SK-N-SH (cell line): Measurements from ENCODE around the gene TXNRD1. TPM values are rescaled to one million over a fixed set of nuclear protein-coding genes. Genes with fewer than 3 reads are reported as not detected.

Source experiments
- CTCF ChIA-PET: fragments of 300-600, 350-600 bp; formaldehyde crosslinking; extraction: SDS; loops from one replicate; lab custom pipeline; 2021; lab: Yijun Ruan, JAX
- POLR2A ChIA-PET: fragments of 350-600 bp; sonication (Branson Sonifier 250); formaldehyde crosslinking; extraction: SDS; loops from one replicate; lab custom pipeline; 2020; ENCODE audit warnings: antibody characterized with exemption, inconsistent platforms; lab: Yijun Ruan, JAX
- DNase-seq: peaks from one replicate; pipeline ENCODE4 v3.0.0; 2012
- H2AFZ ChIP-seq: fragments of 200-600 bp; sonication (generic); 2 replicates; pipeline ENCODE4 v1.8.1; 2016; ENCODE audit warnings: antibody characterized with exemption, mild to moderate bottlenecking, low read depth
- H3F3A ChIP-seq: fragments of 200-600 bp; sonication (generic); replicated peaks from 2 replicates; pipeline ENCODE3; 2016; ENCODE audit warnings: antibody characterized with exemption, mild to moderate bottlenecking; ENCODE audit not compliant: insufficient read depth
- H3K27ac ChIP-seq, 2 experiments: fragments of 200-500 bp in 1 of 2; fragments of 200-600 bp in 1 of 2; sonication (Bioruptor generic) in 1 of 2; sonication (generic), shearing (Covaris generic) in 1 of 2; 2 replicates each; pipeline versions ENCODE4 v1.5.1 to v1.6.1; 2014 to 2016; ENCODE audit warnings: low read depth in 2 of 2, inconsistent platforms in 1 of 2, low read length in 1 of 2, mild to moderate bottlenecking in 1 of 2, mixed read lengths in 1 of 2
- H3K27me3 ChIP-seq: fragments of 200-600 bp; sonication (generic), shearing (Covaris generic); 2 replicates; pipeline ENCODE4 v1.6.1; 2016; ENCODE audit warnings: mixed run types; ENCODE audit not compliant: insufficient read depth
- H3K36me3 ChIP-seq, 2 experiments: fragments of 200-500 bp in 1 of 2; fragments of 200-600 bp in 1 of 2; sonication (Bioruptor generic) in 1 of 2; sonication (generic) in 1 of 2; replicated peaks in 1 of 2; 2 replicates each; pipeline versions ENCODE3 to v1.5.1; 2014 to 2016; ENCODE audit warnings: low read length in 1 of 2, mild to moderate bottlenecking in 1 of 2; ENCODE audit not compliant: insufficient read depth in 2 of 2, control insufficient read depth in 1 of 2
- H3K4me1 ChIP-seq, 2 experiments: fragments of 200-500 bp in 1 of 2; fragments of 200-600 bp in 1 of 2; sonication (Bioruptor generic) in 1 of 2; sonication (generic), shearing (Covaris generic) in 1 of 2; 2 replicates each; pipeline versions ENCODE4 v1.5.1 to v1.6.1; 2014 to 2016; ENCODE audit warnings: low read depth in 1 of 2, low read length in 1 of 2, mixed run types in 1 of 2; ENCODE audit not compliant: insufficient read depth in 2 of 2, control insufficient read depth in 1 of 2
- H3K4me2 ChIP-seq: fragments of 200-600 bp; sonication (generic), shearing (Covaris generic); 2 replicates; pipeline ENCODE4 v1.6.1; 2017; ENCODE audit warnings: mixed run types
- H3K4me3 ChIP-seq, 2 experiments: fragments of 200-500 bp in 1 of 2; fragments of 200-600 bp in 1 of 2; sonication (Bioruptor generic) in 1 of 2; sonication (generic), shearing (Covaris generic) in 1 of 2; 2 replicates each; pipeline versions ENCODE4 v1.5.1 to v1.8.1; 2014 to 2016; ENCODE audit warnings: low read depth in 2 of 2, inconsistent platforms in 1 of 2, low read length in 1 of 2, mild to moderate bottlenecking in 1 of 2, mixed read lengths in 1 of 2, moderate library complexity in 1 of 2
- H3K79me2 ChIP-seq: fragments of 200-600 bp; sonication (generic); 2 replicates; pipeline ENCODE4 v1.8.1; 2017; ENCODE audit warnings: mild to moderate bottlenecking; ENCODE audit not compliant: insufficient read depth
- H3K9ac ChIP-seq: fragments of 200-600 bp; sonication (generic); 2 replicates; pipeline ENCODE4 v1.6.1; 2017; ENCODE audit warnings: mixed run types
- H3K9me2 ChIP-seq: fragments of 200-600 bp; sonication (generic); 2 replicates; pipeline ENCODE4 v1.6.1; 2017; ENCODE audit warnings: mixed run types
- H3K9me3 ChIP-seq: fragments of 200-600 bp; sonication (generic); 2 replicates; pipeline ENCODE4 v1.6.1; 2017; ENCODE audit warnings: mixed run types, mild to moderate bottlenecking, moderate library complexity
- H4K20me1 ChIP-seq: fragments of 200-600 bp; sonication (generic); 2 replicates; pipeline ENCODE4 v1.6.1; 2017; ENCODE audit warnings: mild to moderate bottlenecking, mixed run types; ENCODE audit not compliant: insufficient read depth
- CHD2 ChIP-seq: fragments of 150-350 bp; IDR thresholded peaks from 2 replicates; pipeline ENCODE4 v1.6.1; 2018; ENCODE audit warnings: low read length; ENCODE audit not compliant: partially characterized antibody
- CTCF ChIP-seq: fragments of 200-600 bp; sonication (generic); IDR thresholded peaks from 2 replicates; pipeline ENCODE4 v1.6.1; 2017; ENCODE audit warnings: antibody characterized with exemption, mild to moderate bottlenecking, moderate library complexity
- FOSL2 ChIP-seq: IDR thresholded peaks from 2 replicates; pipeline ENCODE4 v1.4.0; 2012; ENCODE audit warnings: low read depth, mild to moderate bottlenecking, moderate library complexity, borderline replicate concordance
- NFIC ChIP-seq: IDR thresholded peaks from 2 replicates; pipeline ENCODE4 v1.4.0; 2012; ENCODE audit warnings: borderline replicate concordance
- NRF1 ChIP-seq: IDR thresholded peaks from 2 replicates; pipeline ENCODE4 v1.6.1; 2012; ENCODE audit warnings: low read depth, mild to moderate bottlenecking, low read length
- POLR2AphosphoS5 ChIP-seq: IDR thresholded peaks from 2 replicates; pipeline ENCODE4 v1.6.1; 2012; ENCODE audit warnings: low read depth, low read length
- RAD21 ChIP-seq: IDR thresholded peaks from 2 replicates; pipeline ENCODE4 v1.6.1; 2012; ENCODE audit warnings: mild to moderate bottlenecking, low read length
- RXRA ChIP-seq: IDR thresholded peaks from 2 replicates; pipeline ENCODE4 v1.4.0; 2012; ENCODE audit warnings: low read depth, mild to moderate bottlenecking, borderline replicate concordance
- SIN3A ChIP-seq: IDR thresholded peaks from 2 replicates; pipeline ENCODE4 v1.6.1; 2012; ENCODE audit warnings: low read depth, mild to moderate bottlenecking, low read length, moderate library complexity, borderline replicate concordance
- SMC3 ChIP-seq: IDR thresholded peaks from 2 replicates; pipeline ENCODE4 v1.6.1; 2012; ENCODE audit warnings: low read depth, low read length, improper control_type of control experiment
- WGBS: methylation state at CpG from one replicate; pipeline ENCODE4 v1.1.6; 2017; ENCODE audit warnings: low lambda C conversion rate; 5-methylcytosine and 5-hydroxymethylcytosine counted together
- polyA plus RNA-seq, 3 experiments: library from polyadenylated mRNA; depleted of rRNA; stranded (reverse); fragments of >200 nt; gene quantifications; 2 replicates each; pipeline ENCODE4 v1.2.3, GENCODE V29; 2012

Gene TXNRD1
- polyA plus RNA-seq, 1 of the 3 experiments (the other 2 are of a cell fraction), result 143 TPM

GRCh38 chr12:104223712-104224111 lies 8.1 kb downstream of the TXNRD1 start:
- ChIA-PET POLR2A (no interaction called here), CTCF (interaction anchor here (1.5 kb wide), 1 partner anchor 158 kb away, joined by 3 read pairs; no protein-coding TSS in a partner anchor)
- Histone ChIP-seq H3F3A (peaks cover 24% of the 10 kb centered on the region), H3K27me3 (no peaks in the 10 kb centered on the region), H3K9me2 (no peaks in the 10 kb centered on the region), H3K36me3 (no peaks in the 10 kb centered on the region), H2AFZ (no peak overlapping the region), H3K4me2 (no peak overlapping the region), H3K27ac (no peak overlapping the region), H3K79me2 (no peaks in the 10 kb centered on the region), H3K4me1 (peaks cover 5 to 16% of the 10 kb centered on the region in 2 experiments; a peak in 3 of 4 replicates), H4K20me1 (no peaks in the 10 kb centered on the region), H3K9me3 (no peaks in the 10 kb centered on the region), H3K9ac (no peak overlapping the region), H3K4me3 (no peak overlapping the region)
- 88% methylated on average over 2 of the region's 2 CpGs for WGBS
- DNase-seq, result no peak
- TF ChIP-seq POLR2AphosphoS5 (no peak), FOSL2 (no peak), SMC3 (no peak), RAD21 (no peak), SIN3A (no peak)

- no peak overlapping the region for H3K9ac ChIP-seq
- H2AFZ ChIP-seq, result no peak overlapping the region
- no peaks in the 10 kb centered on the region; a peak in 1 of 4 replicates for H3K4me1 ChIP-seq
- H3F3A ChIP-seq, result no peaks in the 10 kb centered on the region
- H3K9me3 ChIP-seq, result no peaks in the 10 kb centered on the region
- WGBS, result 61% methylated on average over 3 of the region's 3 CpGs
- no peaks in the 10 kb centered on the region for H3K27me3 ChIP-seq
- H3K4me3 ChIP-seq, result no peak overlapping the region
- no peak for DNase-seq
- H3K36me3 ChIP-seq, result no peaks in the 10 kb centered on the region
- POLR2A ChIA-PET, result no interaction called here
- H3K79me2 ChIP-seq, result no peaks in the 10 kb centered on the region
- CTCF ChIA-PET, result no interaction called here
- H3K27ac ChIP-seq, result no peak overlapping the region
- H3K9me2 ChIP-seq, result no peaks in the 10 kb centered on the region
- TF ChIP-seq NRF1, result no peak
- TF ChIP-seq NFIC, result peak; percentile 40; the same call in 1 of the 2 replicates
- H4K20me1 ChIP-seq, result no peaks in the 10 kb centered on the region
- no peak overlapping the region for H3K4me2 ChIP-seq
Measured at GRCh38 chr12:104226672-104227071, 11.1 kb downstream of the TXNRD1 start.

- H3K4me3 ChIP-seq, result no peak overlapping the region
- no peaks in the 10 kb centered on the region for H3K79me2 ChIP-seq
- no peak for DNase-seq
- H3K9ac ChIP-seq, result no peak overlapping the region
- TF ChIP-seq CHD2 (no peak), RXRA (no peak), CTCF (peak; percentile 15; the same call in 1 of the 2 replicates)
- TF ChIP-seq, all 33 proteins: peak for 1
- ChIA-PET CTCF (no interaction called here), POLR2A (no interaction called here)
- no peaks in the 10 kb centered on the region for H3K4me1 ChIP-seq
- H3F3A ChIP-seq, result no peaks in the 10 kb centered on the region
- no peak overlapping the region for H3K4me2 ChIP-seq
- 83% methylated on average over 8 of the region's 8 CpGs for WGBS
- no peaks in the 10 kb centered on the region for H3K36me3 ChIP-seq
- H4K20me1 ChIP-seq, result no peaks in the 10 kb centered on the region
- H2AFZ ChIP-seq, result no peak overlapping the region
- H3K27ac ChIP-seq, result no peak overlapping the region
- H3K9me3 ChIP-seq, result peaks cover 10% of the 10 kb centered on the region; the same call in 1 of the 2 replicates
- H3K27me3 ChIP-seq, result no peaks in the 10 kb centered on the region
- H3K9me2 ChIP-seq, result no peaks in the 10 kb centered on the region
Measured at GRCh38 chr12:104230304-104231095, 14.9 kb downstream of the TXNRD1 start.
